Natural killer cell (primary cell): Measurements from ENCODE around the gene ZDHHC9. TPM values are rescaled to one million over a fixed set of nuclear protein-coding genes. Genes with fewer than 3 reads are reported as not detected.

Source experiments
- ATAC-seq, 3 donors: fragments of 150-1000 bp in 2 of 3; fragments of 200-7000 bp in 1 of 3; cut with Tn5 transposase; 1 replicate in 1 of 3; 2 replicates in 2 of 3; pipeline ENCODE4 v1.10.0; 2021; ENCODE audit warnings: mild to moderate bottlenecking in 2 of 3, moderate library complexity in 2 of 3
- DNase-seq, 2 donors: peaks; one replicate each; pipeline versions ENCODE4 v3.0.0 to v3.0.0-alpha.2; 2013 to 2021; ENCODE audit warnings: mixed read lengths in 1 of 2
- H3K27ac ChIP-seq: one replicate; pipeline ENCODE4 v1.5.1; 2013; ENCODE audit warnings: mild to moderate bottlenecking, low read length
- H3K27me3 ChIP-seq: one replicate; pipeline ENCODE4 v1.6.1; 2013; ENCODE audit warnings: low read length; ENCODE audit not compliant: control insufficient read depth, insufficient read depth
- H3K36me3 ChIP-seq: one replicate; pipeline ENCODE4 v1.6.1; 2013; ENCODE audit warnings: low read length; ENCODE audit not compliant: control insufficient read depth, insufficient read depth
- H3K4me1 ChIP-seq: one replicate; pipeline ENCODE4 v1.6.1; 2013; ENCODE audit warnings: low read length; ENCODE audit not compliant: control insufficient read depth, insufficient read depth
- H3K4me3 ChIP-seq: one replicate; pipeline ENCODE4 v1.5.1; 2013; ENCODE audit warnings: low read length
- H3K9me3 ChIP-seq: one replicate; pipeline ENCODE4 v1.6.1; 2013; ENCODE audit warnings: low read length; ENCODE audit not compliant: control insufficient read depth, insufficient read depth
- H3K27ac Mint-ChIP-seq, 2 donors: one replicate each; pipeline ENCODE4 v1.8.0; 2022; ENCODE audit warnings: mild to moderate bottlenecking in 2 of 2, mixed read lengths in 2 of 2, moderate library complexity in 1 of 2
- H3K27me3 Mint-ChIP-seq, 2 donors: one replicate each; pipeline ENCODE4 v1.8.0; 2022; ENCODE audit warnings: low read depth in 2 of 2, mixed read lengths in 2 of 2
- H3K36me3 Mint-ChIP-seq: one replicate; pipeline ENCODE4 v1.8.0; 2022; ENCODE audit warnings: mixed read lengths
- H3K4me1 Mint-ChIP-seq, 2 donors: one replicate each; pipeline ENCODE4 v1.8.0; 2022; ENCODE audit warnings: mixed read lengths in 2 of 2
- H3K4me3 Mint-ChIP-seq: one replicate; pipeline ENCODE4 v1.8.0; 2022; ENCODE audit warnings: mild to moderate bottlenecking, moderate library complexity, mixed read lengths
- H3K9me3 Mint-ChIP-seq, 2 donors: one replicate each; pipeline ENCODE4 v1.8.0; 2022; ENCODE audit warnings: mixed read lengths in 2 of 2
- CTCF ChIP-seq: fragments of 200-600 bp; IDR thresholded peaks from one replicate; pipeline ENCODE4 v1.8.0; 2022; ENCODE audit warnings: antibody characterized with exemption
- WGBS: methylation state at CpG from one replicate; pipeline ENCODE4 v1.1.7; 2013; ENCODE audit warnings: missing lambda C conversion rate; ENCODE audit not compliant: insufficient coverage; 5-methylcytosine and 5-hydroxymethylcytosine counted together
- intact Hi-C: fragments of 100-400 bp; cut with micrococcal nuclease; formaldehyde crosslinking; loops from one replicate; pipeline ENCODE4 v1.14.2; 2022
- total RNA-seq, 4 donors: library from RNA; stranded (reverse); fragments of 120-200 nt in 1 of 4; gene quantifications; one replicate each; pipeline versions ENCODE4 v1.2.3 to v1.2.4, GENCODE V29; 2013 to 2022

ZDHHC9 gene
- total RNA-seq, 3 donors from 2014 or later (not counting 1 experiment from before 2014, with no cell fraction given), result 1.0 to 3.0 (median 2.1) TPM

- H3K4me3 Mint-ChIP-seq, result no peak overlapping the region
- Histone ChIP-seq H3K4me3 (no peak overlapping the region), H3K9me3 (no peaks in the 10 kb centered on the region), H3K27me3 (no peaks in the 10 kb centered on the region), H3K36me3 (no peaks in the 10 kb centered on the region), H3K4me1 (no peaks in the 10 kb centered on the region), H3K27ac (no peak overlapping the region)
- no peak overlapping the region for H3K27ac Mint-ChIP-seq
- peak in 1 of 2 donors; percentile 33 for DNase-seq
- intact Hi-C loops, result no loop called here
- no peak for TF ChIP-seq CTCF
- no peaks in the 10 kb centered on the region for H3K36me3 Mint-ChIP-seq
- no peaks in the 10 kb centered on the region for H3K9me3 Mint-ChIP-seq
- ATAC-seq, result no peak
- no peaks in the 10 kb centered on the region for H3K4me1 Mint-ChIP-seq
- 88% methylated on average over 1 of the region's 4 CpGs for WGBS
- H3K27me3 Mint-ChIP-seq, result peaks cover 0 to 21% of the 10 kb centered on the region in 2 donors
These were observed 17.8 kb downstream of the ZDHHC9 start for GRCh38 chrX:129825746-129826505.

GRCh38 chrX:129824620-129825019 lies 19.1 kb downstream of the ZDHHC9 start:
- Mint-ChIP-seq H3K4me1 (no peaks in the 10 kb centered on the region), H3K27ac (no peak overlapping the region), H3K4me3 (no peak overlapping the region), H3K36me3 (no peaks in the 10 kb centered on the region), H3K9me3 (no peaks in the 10 kb centered on the region), H3K27me3 (peaks cover 0 to 11% of the 10 kb centered on the region in 2 donors)
- no peaks in the 10 kb centered on the region for H3K36me3 ChIP-seq
- H3K27ac ChIP-seq, result no peak overlapping the region
- intact Hi-C loops, result no loop called here
- H3K4me3 ChIP-seq, result no peak overlapping the region
- no peak for TF ChIP-seq CTCF
- H3K27me3 ChIP-seq, result no peaks in the 10 kb centered on the region
- no peak for DNase-seq
- ATAC-seq, result no peak
- H3K4me1 ChIP-seq, result no peaks in the 10 kb centered on the region
- no CpG with 5 or more reads among the region's 4 CpGs for WGBS
- no peaks in the 10 kb centered on the region for H3K9me3 ChIP-seq

- peak; percentile 30 for TF ChIP-seq CTCF
- Histone ChIP-seq H3K27ac (no peak overlapping the region), H3K4me1 (no peaks in the 10 kb centered on the region), H3K4me3 (no peak overlapping the region), H3K36me3 (no peaks in the 10 kb centered on the region), H3K9me3 (no peaks in the 10 kb centered on the region), H3K27me3 (no peaks in the 10 kb centered on the region)
- peak in 1 of 2 donors; percentile 4 for DNase-seq
- no peak for ATAC-seq
- peaks cover 0 to under 1% of the 10 kb centered on the region in 2 donors for H3K27me3 Mint-ChIP-seq
- no peak overlapping the region for H3K4me3 Mint-ChIP-seq
- intact Hi-C loops, result loop anchor here (1.0 to 2.0 kb wide), 5 partner anchors 67 to 216 kb away; no protein-coding TSS in a partner anchor
- no peak overlapping the region for H3K27ac Mint-ChIP-seq
- no peaks in the 10 kb centered on the region for H3K9me3 Mint-ChIP-seq
- 72% methylated on average over 6 of the region's 6 CpGs for WGBS
- no peaks in the 10 kb centered on the region for H3K4me1 Mint-ChIP-seq
- no peaks in the 10 kb centered on the region for H3K36me3 Mint-ChIP-seq
These were observed 20.2 kb downstream of the ZDHHC9 start for GRCh38 chrX:129823522-129823921.
